Measurements from ENCODE around the gene ZNF160. TPM values are rescaled to one million over a fixed set of nuclear protein-coding genes. Genes with fewer than 3 reads are reported as not detected.

The ZNF160 gene
- total and polyA plus RNA-seq, 2 of the 8 experiments (the other 6 are each of a cell fraction or from before 2014, with no cell fraction given): 15.8 to 31.2 TPM

DNA sequence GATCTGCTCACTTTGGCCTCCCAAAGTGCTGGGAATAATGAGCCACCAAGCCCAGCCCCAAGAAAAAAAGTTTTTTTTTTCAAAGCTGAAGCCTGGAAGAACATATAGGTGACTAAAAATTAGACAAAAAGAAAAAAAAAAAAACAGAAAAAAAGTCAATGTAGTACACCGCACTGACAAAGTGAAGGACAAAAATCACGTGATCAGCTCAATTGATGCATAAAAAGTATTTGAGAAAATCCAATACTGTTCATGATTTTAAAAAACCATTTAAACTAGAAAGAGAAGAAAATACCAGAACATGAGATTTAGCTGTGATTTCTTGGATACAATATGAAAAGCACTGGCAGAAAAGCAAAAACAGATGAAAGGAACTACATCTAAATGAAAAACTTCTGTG is 69.2 kb downstream of the ZNF160 start:
- Histone ChIP-seq H3K9me3 (ENCODE audit: insufficient read depth in 2 of 2, low read depth in 1 of 2, low read length in 1 of 2) (peaks cover 0 to 4% of the 10 kb centered on the region in 2 experiments; a peak in 1 of 4 replicates), H2AFZ (ENCODE audit: low read length) (no peak overlapping the region), H2BK20ac (ENCODE audit: low read length) (no peak overlapping the region), H3K4me3 (ENCODE audit: extremely low read depth in 1 of 4, insufficient read depth in 2 of 4, low read depth in 3 of 4, low read length in 4 of 4) (no peak overlapping the region), H4K8ac (ENCODE audit: extremely low read depth, insufficient read depth, low read length) (no peak overlapping the region), H4K20me1 (replicated peaks in 1 of 2; ENCODE audit: control insufficient read depth in 1 of 2, insufficient read depth in 2 of 2, low read length in 2 of 2) (no peaks in the 10 kb centered on the region), H2BK120ac (replicated peaks; ENCODE audit: low read depth, low read length) (no peak overlapping the region), H3K4ac (replicated peaks; ENCODE audit: insufficient read length, low read depth, low read length) (no peak overlapping the region), H2BK12ac (ENCODE audit: low read depth, low read length) (no peak overlapping the region), H2BK5ac (ENCODE audit: low read depth, low read length) (no peak overlapping the region), H2AK5ac (ENCODE audit: low read depth, low read length) (no peak overlapping the region), H3K56ac (replicated peaks; ENCODE audit: insufficient read length, low read depth, low read length) (no peak overlapping the region), H3K36me3 (ENCODE audit: control insufficient read depth in 2 of 4, insufficient read depth in 4 of 4, low read length in 3 of 4) (no peaks in the 10 kb centered on the region), H3K4me2 (ENCODE audit: insufficient read depth in 1 of 2, low read depth in 2 of 2, low read length in 2 of 2) (no peak overlapping the region), H3K23me2 (ENCODE audit: low read depth, low read length) (no peaks in the 10 kb centered on the region), H3K79me2 (ENCODE audit: control insufficient read depth in 1 of 2, insufficient read depth in 2 of 2, low read length in 2 of 2) (no peaks in the 10 kb centered on the region), H4K5ac (ENCODE audit: insufficient read length, low read depth, low read length) (no peak overlapping the region), H3K23ac (ENCODE audit: insufficient read length) (no peak overlapping the region), H3K79me1 (ENCODE audit: low read depth, low read length) (no peaks in the 10 kb centered on the region), H3K27me3 (replicated peaks in 1 of 4; ENCODE audit: control insufficient read depth in 3 of 4, extremely low read depth in 1 of 4, insufficient read depth in 3 of 4, low read length in 3 of 4) (no peaks in the 10 kb centered on the region), H2BK15ac (ENCODE audit: low read length) (no peak overlapping the region), H3K9ac (replicated peaks in 1 of 4; ENCODE audit: extremely low read depth in 1 of 4, low read depth in 3 of 4, low read length in 3 of 4) (no peak overlapping the region), H3K14ac (ENCODE audit: insufficient read length) (no peak overlapping the region), H3K4me1 (replicated peaks in 1 of 4; ENCODE audit: control insufficient read depth in 3 of 4, insufficient read depth in 4 of 4, low read length in 3 of 4) (no peaks in the 10 kb centered on the region), H3K27ac (ENCODE audit: low read depth, low read length) (no peak overlapping the region), H4K91ac (replicated peaks; ENCODE audit: insufficient read length, low read length) (no peak overlapping the region), H3K18ac (ENCODE audit: extremely low read depth, low read length) (no peak overlapping the region)
- ChIA-PET CTCF (ENCODE audit: partially characterized antibody) (interaction anchor here (0.7 to 1.5 kb wide), 2 partner anchors 15 to 33 kb away, joined by 3 to 5 read pairs; no protein-coding TSS in a partner anchor), POLR2A (ENCODE audit: partially characterized antibody) (no interaction called here)
- no peak for FAIRE-seq
- DNase-seq (ENCODE audit: low read depth in 1 of 2, low spot score in 2 of 2): no peak
- WGBS, 2 experiments (ENCODE audit: extremely low coverage in 1 of 2, insufficient coverage in 1 of 2, insufficient read length in 1 of 2, insufficient replicate concordance in 2 of 2, low coverage in 1 of 2, low lambda C conversion rate in 2 of 2, missing lambda C conversion rate in 1 of 2): 100% methylated on average over 2 of the region's 2 CpGs; no CpG with 5 or more reads in 1 of the 2 experiments
- no peak for TF ChIP-seq POLR2AphosphoS5 (IDR thresholded peaks at IDR 0.05; ENCODE audit: low read depth, low read length)
- no peak for TF ChIP-seq FOSL1 (IDR thresholded peaks at IDR 0.05; ENCODE audit: insufficient read depth, low read depth, low read length)
- TF ChIP-seq GABPA (IDR thresholded peaks at IDR 0.05; ENCODE audit: borderline replicate concordance, insufficient read depth, low read length): no peak
- TF ChIP-seq JUN (IDR thresholded peaks at IDR 0.05; ENCODE audit: low read depth, low read length): no peak
- no peak for TF ChIP-seq KDM5A (IDR thresholded peaks at IDR 0.05; ENCODE audit: low read length)
- TF ChIP-seq, protein P1, sequence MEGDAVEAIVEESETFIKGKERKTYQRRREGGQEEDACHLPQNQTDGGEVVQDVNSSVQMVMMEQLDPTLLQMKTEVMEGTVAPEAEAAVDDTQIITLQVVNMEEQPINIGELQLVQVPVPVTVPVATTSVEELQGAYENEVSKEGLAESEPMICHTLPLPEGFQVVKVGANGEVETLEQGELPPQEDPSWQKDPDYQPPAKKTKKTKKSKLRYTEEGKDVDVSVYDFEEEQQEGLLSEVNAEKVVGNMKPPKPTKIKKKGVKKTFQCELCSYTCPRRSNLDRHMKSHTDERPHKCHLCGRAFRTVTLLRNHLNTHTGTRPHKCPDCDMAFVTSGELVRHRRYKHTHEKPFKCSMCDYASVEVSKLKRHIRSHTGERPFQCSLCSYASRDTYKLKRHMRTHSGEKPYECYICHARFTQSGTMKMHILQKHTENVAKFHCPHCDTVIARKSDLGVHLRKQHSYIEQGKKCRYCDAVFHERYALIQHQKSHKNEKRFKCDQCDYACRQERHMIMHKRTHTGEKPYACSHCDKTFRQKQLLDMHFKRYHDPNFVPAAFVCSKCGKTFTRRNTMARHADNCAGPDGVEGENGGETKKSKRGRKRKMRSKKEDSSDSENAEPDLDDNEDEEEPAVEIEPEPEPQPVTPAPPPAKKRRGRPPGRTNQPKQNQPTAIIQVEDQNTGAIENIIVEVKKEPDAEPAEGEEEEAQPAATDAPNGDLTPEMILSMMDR (IDR thresholded peaks at IDR 0.05; ENCODE audit: control extremely low read depth in 1 of 3, insufficient read depth in 1 of 3, low read depth in 1 of 3, low read length in 3 of 3): no peak
- no peak for TF ChIP-seq KDM4A (IDR thresholded peaks at IDR 0.05; ENCODE audit: low read depth, low read length, severe bottlenecking)
- TF ChIP-seq NANOG (IDR thresholded peaks at IDR 0.05; ENCODE audit: insufficient read depth, low read depth, low read length, poor library complexity, severe bottlenecking): no peak
- TF ChIP-seq SP2 (IDR thresholded peaks at IDR 0.05; ENCODE audit: low read length): no peak
- no peak for TF ChIP-seq TEAD4 (IDR thresholded peaks at IDR 0.05; ENCODE audit: low read depth, low read length)
- TF ChIP-seq, protein P2, sequence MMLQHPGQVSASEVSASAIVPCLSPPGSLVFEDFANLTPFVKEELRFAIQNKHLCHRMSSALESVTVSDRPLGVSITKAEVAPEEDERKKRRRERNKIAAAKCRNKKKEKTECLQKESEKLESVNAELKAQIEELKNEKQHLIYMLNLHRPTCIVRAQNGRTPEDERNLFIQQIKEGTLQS (IDR thresholded peaks at IDR 0.05; ENCODE audit: insufficient read depth, low read depth, low read length): no peak
- TF ChIP-seq SP1 (IDR thresholded peaks at IDR 0.05; ENCODE audit: low read depth, low read length): no peak

Data from H1 (cell line).